Body of pancreas (tissue), 4 donors: ENCODE data around the gene PIGA.

Source experiments
- POLR2A ChIP-seq, 3 donors: fragments of 450-650 bp; IDR thresholded peaks; one replicate each; pipeline ENCODE4 v1.6.1; 2016; ENCODE audit warnings: antibody characterized with exemption in 3 of 3, mild to moderate bottlenecking in 2 of 3
- TF ChIP-seq, protein P1 (sequence below), 7 experiments: fragments of 450-650 bp in 4 of 7; fragments of 200-600 bp in 3 of 7; sonication (generic) in 3 of 7; IDR thresholded peaks; one replicate each; pipeline ENCODE4 v1.5.1; 2016 to 2019; ENCODE audit warnings: antibody characterized with exemption in 7 of 7

DNA sequence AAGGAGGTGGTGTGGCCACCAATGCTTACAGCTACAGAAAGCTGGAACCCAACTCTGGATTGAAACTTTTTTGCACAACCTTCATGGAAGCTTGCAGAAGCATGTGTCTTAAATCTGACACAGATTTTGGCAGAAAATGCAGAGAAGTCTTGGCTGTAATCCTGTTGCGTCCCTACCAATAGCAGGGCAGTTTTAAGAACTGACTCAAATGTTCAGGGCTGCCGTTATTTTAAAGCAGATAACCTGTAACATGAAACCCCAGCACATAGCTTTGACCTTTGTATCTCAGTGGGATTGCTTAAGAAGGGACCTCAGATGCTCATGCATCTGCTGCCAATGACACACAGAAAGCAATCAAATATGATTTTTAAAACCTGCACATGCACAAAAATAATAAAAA, 49.0 kb upstream of the PIGA start, which contains the start of gene VEGFD:
- TF ChIP-seq, protein P1, sequence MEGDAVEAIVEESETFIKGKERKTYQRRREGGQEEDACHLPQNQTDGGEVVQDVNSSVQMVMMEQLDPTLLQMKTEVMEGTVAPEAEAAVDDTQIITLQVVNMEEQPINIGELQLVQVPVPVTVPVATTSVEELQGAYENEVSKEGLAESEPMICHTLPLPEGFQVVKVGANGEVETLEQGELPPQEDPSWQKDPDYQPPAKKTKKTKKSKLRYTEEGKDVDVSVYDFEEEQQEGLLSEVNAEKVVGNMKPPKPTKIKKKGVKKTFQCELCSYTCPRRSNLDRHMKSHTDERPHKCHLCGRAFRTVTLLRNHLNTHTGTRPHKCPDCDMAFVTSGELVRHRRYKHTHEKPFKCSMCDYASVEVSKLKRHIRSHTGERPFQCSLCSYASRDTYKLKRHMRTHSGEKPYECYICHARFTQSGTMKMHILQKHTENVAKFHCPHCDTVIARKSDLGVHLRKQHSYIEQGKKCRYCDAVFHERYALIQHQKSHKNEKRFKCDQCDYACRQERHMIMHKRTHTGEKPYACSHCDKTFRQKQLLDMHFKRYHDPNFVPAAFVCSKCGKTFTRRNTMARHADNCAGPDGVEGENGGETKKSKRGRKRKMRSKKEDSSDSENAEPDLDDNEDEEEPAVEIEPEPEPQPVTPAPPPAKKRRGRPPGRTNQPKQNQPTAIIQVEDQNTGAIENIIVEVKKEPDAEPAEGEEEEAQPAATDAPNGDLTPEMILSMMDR (IDR thresholded peaks at IDR 0.05) = no peak
- no peak for TF ChIP-seq POLR2A (IDR thresholded peaks at IDR 0.05)
